K562 (cell line): Measurements from ENCODE around the gene MRTFB. TPM values are rescaled to one million over a fixed set of nuclear protein-coding genes. Genes with fewer than 3 reads are reported as not detected.

ENCODE experiments used
- C11orf30 ChIP-seq: fragments of 450-650 bp; IDR thresholded peaks from 2 replicates; pipeline ENCODE4 v1.6.1; 2016; ENCODE audit warnings: low read depth, mild to moderate bottlenecking
- ELF4 ChIP-seq: fragments of 450-650 bp; formaldehyde crosslinking; IDR thresholded peaks from 2 replicates; pipeline ENCODE4 v1.4.0; 2022; ENCODE audit warnings: missing genetic modification characterization
- GABPB2 ChIP-seq: fragments of 250-450 bp; sonication (Bioruptor Pico); conservative IDR thresholded peaks from 2 replicates; pipeline ENCODE4 v1.5.1; 2021; ENCODE audit warnings: mild to moderate bottlenecking
- MEIS2 ChIP-seq: fragments of 450-650 bp; IDR thresholded peaks from 2 replicates; pipeline ENCODE4 v1.6.1; 2014; ENCODE audit warnings: mild to moderate bottlenecking; ENCODE audit not compliant: partially characterized antibody
- PCBP1 ChIP-seq: fragments of 200-400 bp; formaldehyde crosslinking; IDR thresholded peaks from 2 replicates; pipeline ENCODE4 v1.6.1; 2018; ENCODE audit warnings: mild to moderate bottlenecking, low read depth, low read length; ENCODE audit not compliant: poor library complexity, severe bottlenecking
- SMC3 ChIP-seq: conservative IDR thresholded peaks from 2 replicates; pipeline ENCODE4 v1.6.1; 2011; ENCODE audit warnings: low read depth, low read length, improper control_type of control experiment; ENCODE audit not compliant: insufficient read depth
- SREBF2 ChIP-seq: sonication (generic); formaldehyde crosslinking; IDR thresholded peaks from 2 replicates; pipeline ENCODE4 v1.4.0; 2020; ENCODE audit warnings: mild to moderate bottlenecking, missing genetic modification reagents
- TAL1 ChIP-seq: fragments of 450-650 bp; IDR thresholded peaks from 2 replicates; pipeline ENCODE4 v1.6.1; 2016; ENCODE audit warnings: mild to moderate bottlenecking
- ZBTB11 ChIP-seq, 3 experiments: fragments of 200-800 bp in 1 of 3; fragments of 250-450 bp in 1 of 3; fragments of 450-650 bp in 1 of 3; sonication (Bioruptor Pico) in 1 of 3; sonication (Bioruptor generic) in 1 of 3; formaldehyde crosslinking in 1 of 3; IDR thresholded peaks; 2 replicates each; pipeline versions ENCODE4 v1.6.1 to v1.8.0; 2016 to 2022; ENCODE audit warnings: mild to moderate bottlenecking in 2 of 3, missing genetic modification characterization in 2 of 3, missing compliant biosample characterization in 1 of 3, moderate library complexity in 1 of 3
- ZC3H4 ChIP-seq: sonication (generic); formaldehyde crosslinking; IDR thresholded peaks from 2 replicates; pipeline ENCODE4 v1.9.0; 2021; ENCODE audit warnings: missing genetic modification reagents, borderline replicate concordance
- ZNF511 ChIP-seq: sonication (generic); formaldehyde crosslinking; IDR thresholded peaks from 2 replicates; pipeline ENCODE4 v1.8.0; 2022; ENCODE audit warnings: mild to moderate bottlenecking, missing genetic modification reagents
- ZNF764 ChIP-seq: fragments of 250-450 bp; sonication (Bioruptor Pico); IDR thresholded peaks from 2 replicates; pipeline ENCODE4 v1.4.0; 2020; ENCODE audit warnings: low read depth, mild to moderate bottlenecking, moderate library complexity
- polyA plus RNA-seq, 8 experiments: library from polyadenylated mRNA; depleted of rRNA in 4 of 8; stranded (reverse) in 5 of 8; unstranded in 3 of 8; fragments of >200 nt; fragmentation: Nextera tagmentation in 2 of 8; fragmentation: Illumina TruSeq in 1 of 8; extraction: Ambion mirVana in 2 of 8; extraction: Trizol in 1 of 8; gene quantifications; 2 replicates each; pipeline versions ENCODE4 v1.2.1 to v1.2.3, GENCODE V29; 2011 to 2014; ENCODE audit warnings: inconsistent platforms in 1 of 8, missing spikeins in 1 of 8
- total RNA-seq, 7 experiments: library from RNA; depleted of rRNA in 6 of 7; stranded (reverse); fragments of >200 nt in 6 of 7; fragmentation: Illumina TruSeq in 2 of 7; extraction: Trizol in 2 of 7; gene quantifications; 2 replicates each; pipeline versions ENCODE4 v1.2.1 to v1.2.3, GENCODE V29; 2011 to 2021; ENCODE audit warnings: low replicate concordance in 1 of 7
- TF ChIP-seq, protein P1 (sequence below): sonication (generic); formaldehyde crosslinking; IDR thresholded peaks from 2 replicates; pipeline ENCODE4 v1.4.0; 2020; ENCODE audit warnings: mild to moderate bottlenecking, missing genetic modification reagents
- TF ChIP-seq, protein P2 (sequence below): fragments of 250-450 bp; sonication (Bioruptor Pico); IDR thresholded peaks from 2 replicates; pipeline ENCODE4 v1.4.0; 2020; ENCODE audit warnings: mild to moderate bottlenecking, moderate library complexity
- TF ChIP-seq, protein P3 (sequence below): fragments of 250-450 bp; sonication (Bioruptor Pico); IDR thresholded peaks from 2 replicates; pipeline ENCODE4 v1.8.0; 2022; ENCODE audit warnings: inconsistent platforms

MRTFB gene
- total and polyA plus RNA-seq, 9 of the 15 experiments (the other 6 are each of a cell fraction or from before 2014, with no cell fraction given): 2.2 to 12.7 (median 7.0) TPM

DNA sequence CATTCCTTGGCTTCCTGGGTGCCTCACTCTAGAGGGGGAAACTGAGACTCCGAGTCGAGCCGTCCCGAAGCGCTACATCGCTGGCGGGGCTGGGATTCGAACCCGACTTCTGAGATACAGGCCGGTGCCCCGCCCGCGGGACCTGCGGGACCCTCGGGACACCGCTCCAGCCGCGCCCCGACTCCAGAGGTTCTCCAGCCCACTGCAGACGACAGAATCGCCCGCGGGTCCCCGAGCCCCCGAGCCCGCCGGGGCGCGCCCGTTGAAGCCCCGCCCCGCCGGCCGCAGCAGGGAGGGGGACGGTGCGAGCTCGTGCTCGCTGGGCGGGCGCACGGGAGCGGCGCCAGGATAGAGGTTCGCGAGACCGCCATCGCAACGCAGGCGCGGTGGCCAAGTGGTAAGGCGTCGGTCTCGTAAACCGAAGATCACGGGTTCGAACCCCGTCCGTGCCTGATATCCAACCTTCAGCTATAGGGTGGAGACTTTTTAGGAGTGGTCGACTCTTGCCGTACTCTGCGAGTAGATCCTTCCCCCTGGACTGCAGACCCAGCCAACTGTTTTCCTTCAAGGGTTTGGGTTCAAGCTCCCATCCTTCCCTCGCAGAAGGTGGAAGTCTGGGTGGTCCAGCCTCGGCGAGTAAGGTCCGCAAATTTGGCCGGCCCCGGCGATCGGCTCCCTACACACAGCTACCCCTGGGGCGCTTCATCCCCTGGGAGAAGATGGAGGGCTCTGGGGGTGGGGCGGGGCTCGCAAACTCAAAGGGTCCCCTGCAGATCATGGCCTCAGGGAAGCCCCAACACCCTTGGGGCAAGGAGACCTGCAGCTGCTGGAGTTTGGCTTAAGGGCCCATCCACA, 214.6 kb downstream of the MRTFB start (continued):
- TF ChIP-seq, protein P1, sequence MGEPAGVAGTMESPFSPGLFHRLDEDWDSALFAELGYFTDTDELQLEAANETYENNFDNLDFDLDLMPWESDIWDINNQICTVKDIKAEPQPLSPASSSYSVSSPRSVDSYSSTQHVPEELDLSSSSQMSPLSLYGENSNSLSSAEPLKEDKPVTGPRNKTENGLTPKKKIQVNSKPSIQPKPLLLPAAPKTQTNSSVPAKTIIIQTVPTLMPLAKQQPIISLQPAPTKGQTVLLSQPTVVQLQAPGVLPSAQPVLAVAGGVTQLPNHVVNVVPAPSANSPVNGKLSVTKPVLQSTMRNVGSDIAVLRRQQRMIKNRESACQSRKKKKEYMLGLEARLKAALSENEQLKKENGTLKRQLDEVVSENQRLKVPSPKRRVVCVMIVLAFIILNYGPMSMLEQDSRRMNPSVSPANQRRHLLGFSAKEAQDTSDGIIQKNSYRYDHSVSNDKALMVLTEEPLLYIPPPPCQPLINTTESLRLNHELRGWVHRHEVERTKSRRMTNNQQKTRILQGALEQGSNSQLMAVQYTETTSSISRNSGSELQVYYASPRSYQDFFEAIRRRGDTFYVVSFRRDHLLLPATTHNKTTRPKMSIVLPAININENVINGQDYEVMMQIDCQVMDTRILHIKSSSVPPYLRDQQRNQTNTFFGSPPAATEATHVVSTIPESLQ (CRISPR knock-in tag): no peak
- TF ChIP-seq GABPB2 (CRISPR knock-in tag) (no peak), ELF4 (no peak), ZC3H4 (CRISPR knock-in tag) (no peak), ZNF764 (no peak), MEIS2 (peak; percentile 30), TAL1 (no peak), ZBTB11 (CRISPR knock-in tag; IDR thresholded peaks at IDR 0.05) (no peak), C11orf30 (no peak), SMC3 (no peak), PCBP1 (no peak), ZNF511 (CRISPR knock-in tag) (peak; percentile 65; the same call in 1 of the 2 replicates), SREBF2 (CRISPR knock-in tag) (no peak)
- TF ChIP-seq, protein P2, sequence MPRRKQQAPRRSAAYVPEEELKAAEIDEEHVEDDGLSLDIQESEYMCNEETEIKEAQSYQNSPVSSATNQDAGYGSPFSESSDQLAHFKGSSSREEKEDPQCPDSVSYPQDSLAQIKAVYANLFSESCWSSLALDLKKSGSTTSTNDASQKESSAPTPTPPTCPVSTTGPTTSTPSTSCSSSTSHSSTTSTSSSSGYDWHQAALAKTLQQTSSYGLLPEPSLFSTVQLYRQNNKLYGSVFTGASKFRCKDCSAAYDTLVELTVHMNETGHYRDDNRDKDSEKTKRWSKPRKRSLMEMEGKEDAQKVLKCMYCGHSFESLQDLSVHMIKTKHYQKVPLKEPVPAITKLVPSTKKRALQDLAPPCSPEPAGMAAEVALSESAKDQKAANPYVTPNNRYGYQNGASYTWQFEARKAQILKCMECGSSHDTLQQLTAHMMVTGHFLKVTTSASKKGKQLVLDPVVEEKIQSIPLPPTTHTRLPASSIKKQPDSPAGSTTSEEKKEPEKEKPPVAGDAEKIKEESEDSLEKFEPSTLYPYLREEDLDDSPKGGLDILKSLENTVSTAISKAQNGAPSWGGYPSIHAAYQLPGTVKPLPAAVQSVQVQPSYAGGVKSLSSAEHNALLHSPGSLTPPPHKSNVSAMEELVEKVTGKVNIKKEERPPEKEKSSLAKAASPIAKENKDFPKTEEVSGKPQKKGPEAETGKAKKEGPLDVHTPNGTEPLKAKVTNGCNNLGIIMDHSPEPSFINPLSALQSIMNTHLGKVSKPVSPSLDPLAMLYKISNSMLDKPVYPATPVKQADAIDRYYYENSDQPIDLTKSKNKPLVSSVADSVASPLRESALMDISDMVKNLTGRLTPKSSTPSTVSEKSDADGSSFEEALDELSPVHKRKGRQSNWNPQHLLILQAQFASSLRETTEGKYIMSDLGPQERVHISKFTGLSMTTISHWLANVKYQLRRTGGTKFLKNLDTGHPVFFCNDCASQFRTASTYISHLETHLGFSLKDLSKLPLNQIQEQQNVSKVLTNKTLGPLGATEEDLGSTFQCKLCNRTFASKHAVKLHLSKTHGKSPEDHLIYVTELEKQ: no peak
- TF ChIP-seq, protein P3, sequence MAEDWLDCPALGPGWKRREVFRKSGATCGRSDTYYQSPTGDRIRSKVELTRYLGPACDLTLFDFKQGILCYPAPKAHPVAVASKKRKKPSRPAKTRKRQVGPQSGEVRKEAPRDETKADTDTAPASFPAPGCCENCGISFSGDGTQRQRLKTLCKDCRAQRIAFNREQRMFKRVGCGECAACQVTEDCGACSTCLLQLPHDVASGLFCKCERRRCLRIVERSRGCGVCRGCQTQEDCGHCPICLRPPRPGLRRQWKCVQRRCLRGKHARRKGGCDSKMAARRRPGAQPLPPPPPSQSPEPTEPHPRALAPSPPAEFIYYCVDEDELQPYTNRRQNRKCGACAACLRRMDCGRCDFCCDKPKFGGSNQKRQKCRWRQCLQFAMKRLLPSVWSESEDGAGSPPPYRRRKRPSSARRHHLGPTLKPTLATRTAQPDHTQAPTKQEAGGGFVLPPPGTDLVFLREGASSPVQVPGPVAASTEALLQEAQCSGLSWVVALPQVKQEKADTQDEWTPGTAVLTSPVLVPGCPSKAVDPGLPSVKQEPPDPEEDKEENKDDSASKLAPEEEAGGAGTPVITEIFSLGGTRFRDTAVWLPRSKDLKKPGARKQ (CRISPR knock-in tag): no peak
